ENCODE data around the gene TGFBR2.

Gene TGFBR2

DNA sequence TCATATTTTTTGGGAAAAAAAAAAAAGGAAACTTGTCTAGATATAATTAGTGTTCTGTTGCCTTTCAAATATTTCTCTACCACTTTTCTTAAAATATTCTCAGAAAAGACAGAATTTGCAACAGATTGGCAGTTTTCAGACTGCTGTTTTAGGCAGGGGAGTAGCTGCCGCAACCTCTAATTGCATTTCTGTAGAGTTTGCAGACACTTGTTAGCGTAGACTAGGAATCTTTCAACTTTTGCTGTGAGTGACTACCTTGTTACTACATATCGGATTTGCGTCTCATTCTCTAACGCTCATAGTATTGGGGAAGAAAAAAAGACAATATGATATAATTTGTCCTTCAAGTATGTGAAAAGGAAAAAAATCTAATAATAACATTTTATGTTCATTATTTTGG is 10.7 kb downstream of the TGFBR2 start:
- no peak for DNase-seq (ENCODE audit: low read depth)
- TF ChIP-seq, protein P1, sequence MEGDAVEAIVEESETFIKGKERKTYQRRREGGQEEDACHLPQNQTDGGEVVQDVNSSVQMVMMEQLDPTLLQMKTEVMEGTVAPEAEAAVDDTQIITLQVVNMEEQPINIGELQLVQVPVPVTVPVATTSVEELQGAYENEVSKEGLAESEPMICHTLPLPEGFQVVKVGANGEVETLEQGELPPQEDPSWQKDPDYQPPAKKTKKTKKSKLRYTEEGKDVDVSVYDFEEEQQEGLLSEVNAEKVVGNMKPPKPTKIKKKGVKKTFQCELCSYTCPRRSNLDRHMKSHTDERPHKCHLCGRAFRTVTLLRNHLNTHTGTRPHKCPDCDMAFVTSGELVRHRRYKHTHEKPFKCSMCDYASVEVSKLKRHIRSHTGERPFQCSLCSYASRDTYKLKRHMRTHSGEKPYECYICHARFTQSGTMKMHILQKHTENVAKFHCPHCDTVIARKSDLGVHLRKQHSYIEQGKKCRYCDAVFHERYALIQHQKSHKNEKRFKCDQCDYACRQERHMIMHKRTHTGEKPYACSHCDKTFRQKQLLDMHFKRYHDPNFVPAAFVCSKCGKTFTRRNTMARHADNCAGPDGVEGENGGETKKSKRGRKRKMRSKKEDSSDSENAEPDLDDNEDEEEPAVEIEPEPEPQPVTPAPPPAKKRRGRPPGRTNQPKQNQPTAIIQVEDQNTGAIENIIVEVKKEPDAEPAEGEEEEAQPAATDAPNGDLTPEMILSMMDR (IDR thresholded peaks at IDR 0.05; ENCODE audit: low read depth, low read length, missing control alignments) = no peak
- no peak overlapping the region for H3K4me3 ChIP-seq (ENCODE audit: low read depth, low read length)

DNA sequence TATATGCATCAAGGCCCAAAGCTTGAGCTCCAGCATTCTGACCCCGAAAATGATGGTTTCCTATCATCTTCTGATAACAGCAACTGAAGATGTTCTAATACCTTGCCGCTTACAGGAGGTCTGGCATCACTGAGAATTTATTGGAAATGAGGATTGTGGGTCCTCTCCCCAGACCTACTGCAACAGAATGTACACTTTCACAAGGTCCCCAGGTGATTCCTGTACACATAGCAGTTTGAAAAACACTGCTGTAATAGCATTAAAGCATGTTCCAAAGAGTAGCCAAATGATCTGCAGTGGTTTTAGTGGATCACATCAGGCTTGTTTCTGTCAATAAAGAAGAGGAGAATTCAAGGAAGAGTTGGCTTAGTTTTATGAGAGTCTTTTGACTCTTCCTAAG is 11.3 kb downstream of the TGFBR2 start:
- TF ChIP-seq, protein P1 (IDR thresholded peaks at IDR 0.05; ENCODE audit: low read depth, low read length, missing control alignments) = no peak
- DNase-seq (ENCODE audit: low read depth) = no peak
- no peak overlapping the region for H3K4me3 ChIP-seq (ENCODE audit: low read depth, low read length)

DNA sequence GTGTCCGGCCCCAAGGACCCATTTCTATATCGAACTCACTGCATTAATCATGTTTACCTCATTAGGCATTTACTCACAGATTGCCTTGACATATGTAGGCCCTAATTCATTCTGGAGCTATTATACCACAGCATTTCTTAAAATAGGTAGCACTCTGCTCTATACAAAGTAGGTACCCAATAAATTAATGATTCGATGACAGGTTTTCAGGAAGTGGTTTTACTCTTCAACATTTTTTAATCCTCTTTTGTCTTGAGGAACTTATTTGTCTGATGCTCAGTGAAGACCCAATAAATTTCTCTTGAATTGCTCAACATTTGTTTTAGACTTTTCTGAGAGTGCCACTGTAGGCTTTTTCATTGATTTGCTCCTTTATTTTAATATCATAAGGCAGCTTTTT is 12.1 kb downstream of the TGFBR2 start:
- H3K4me3 ChIP-seq (ENCODE audit: low read depth, low read length) = no peak overlapping the region
- TF ChIP-seq, protein P1 (IDR thresholded peaks at IDR 0.05; ENCODE audit: low read depth, low read length, missing control alignments) = no peak
- DNase-seq (ENCODE audit: low read depth) = no peak

DNA sequence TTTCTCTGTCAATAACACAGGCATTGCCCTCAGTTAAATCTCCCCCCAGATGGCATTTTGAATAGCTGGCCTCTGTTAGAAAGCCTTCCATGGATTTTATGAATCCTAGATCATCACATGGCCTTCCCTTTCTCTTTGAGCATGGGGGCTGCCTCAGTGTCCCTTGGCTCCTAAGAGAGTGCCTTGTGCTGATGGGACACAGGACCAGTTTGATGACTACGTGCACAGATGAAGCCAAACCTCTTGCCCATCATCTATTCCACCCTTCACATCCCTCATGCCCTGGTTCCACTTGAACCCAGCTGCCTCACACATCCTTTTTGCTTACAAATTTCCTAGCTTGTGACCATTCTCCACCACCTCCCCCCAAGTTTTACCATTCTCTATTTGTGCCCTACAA is 12.9 kb downstream of the TGFBR2 start:
- TF ChIP-seq, protein P1 (IDR thresholded peaks at IDR 0.05; ENCODE audit: low read depth, low read length, missing control alignments) = no peak
- H3K4me3 ChIP-seq (ENCODE audit: low read depth, low read length) = no peak overlapping the region

DNA sequence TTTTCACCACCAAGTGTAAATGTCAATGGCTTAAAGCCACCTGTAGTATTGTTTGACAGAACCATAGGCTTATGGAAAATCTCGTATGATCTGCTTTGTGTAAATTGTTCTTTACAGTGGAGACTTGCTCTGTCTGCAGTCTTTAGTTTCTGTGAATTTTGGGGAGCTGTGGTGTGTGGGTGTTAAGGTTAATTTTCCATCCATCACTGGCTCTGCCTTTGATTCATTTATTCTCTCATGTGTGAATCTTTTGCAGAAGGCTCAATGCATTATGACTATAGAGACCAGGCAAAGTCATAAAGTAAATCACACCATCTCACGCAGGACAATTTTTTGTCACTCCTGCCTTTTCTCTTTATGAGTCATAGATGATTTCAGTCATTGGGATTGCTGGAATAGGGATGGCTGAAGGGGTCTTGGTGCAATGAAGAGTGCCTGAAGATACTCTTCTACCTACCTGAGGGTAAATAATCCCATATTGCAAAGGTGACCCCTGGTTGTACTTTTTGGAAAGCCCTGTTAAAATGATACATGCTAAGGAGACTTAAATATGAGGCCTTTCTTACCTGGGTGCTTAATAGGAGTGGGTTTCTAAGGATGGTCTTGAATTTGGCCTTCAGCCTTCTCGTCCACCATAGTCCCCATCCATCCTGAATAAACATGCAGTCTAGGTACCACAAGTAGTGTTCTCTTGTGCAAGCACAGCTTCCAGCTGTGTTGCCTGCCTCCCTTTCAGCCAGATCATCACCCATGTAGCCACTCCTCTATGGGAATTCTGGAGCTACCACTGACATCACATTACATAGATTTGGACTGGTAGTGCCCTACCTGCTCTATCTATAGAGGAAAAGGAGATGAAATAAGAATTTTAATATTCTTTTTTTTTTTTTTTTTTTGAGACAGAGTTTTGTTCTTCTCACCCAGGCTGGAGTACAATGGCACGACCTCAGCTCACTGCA is 14.3 kb downstream of the TGFBR2 start:
- no peak for DNase-seq (ENCODE audit: low read depth)
- TF ChIP-seq, protein P1 (IDR thresholded peaks at IDR 0.05; ENCODE audit: low read depth, low read length, missing control alignments) = no peak
- no peak overlapping the region for H3K4me3 ChIP-seq (ENCODE audit: low read depth, low read length)

More for the DNA sequence above, 12.9 kb downstream of the TGFBR2 start:
- no peak for DNase-seq (ENCODE audit: low read depth)

DNA sequence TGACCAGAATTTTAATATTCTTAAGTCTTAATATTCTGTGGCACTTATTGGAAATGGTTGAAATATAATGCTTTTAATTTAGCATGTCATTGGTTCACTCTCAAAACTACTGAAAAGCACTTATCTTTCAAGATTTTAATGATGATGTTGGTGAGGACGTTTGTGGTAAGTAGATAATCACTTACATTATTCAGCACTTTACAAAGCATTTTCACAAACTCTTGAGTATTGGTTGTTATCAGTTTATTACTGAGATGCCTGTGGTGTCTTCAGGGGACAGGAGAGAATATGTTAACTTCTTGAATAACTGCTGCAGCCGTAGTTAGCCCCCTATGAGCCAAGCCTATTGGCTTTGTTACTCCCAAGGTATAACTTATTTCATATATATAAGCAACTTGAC is 15.2 kb downstream of the TGFBR2 start:
- TF ChIP-seq, protein P1 (IDR thresholded peaks at IDR 0.05; ENCODE audit: low read depth, low read length, missing control alignments) = no peak
- H3K4me3 ChIP-seq (ENCODE audit: low read depth, low read length) = no peak overlapping the region
- no peak for DNase-seq (ENCODE audit: low read depth)
